Measurements from ENCODE around the gene DFFB.

GRCh38 chr1:3931007-3931912 is 74.0 kb downstream of the DFFB start:
- TF ChIP-seq GATA3 (IDR thresholded peaks at IDR 0.05; ENCODE audit: low read depth, low read length) (no peak), GATA2 (IDR thresholded peaks at IDR 0.05; ENCODE audit: low read depth, low read length) (no peak)
